Coronary artery (tissue), 2 donors: ENCODE results near the gene RFC1.

Source experiments
- DNase-seq: peaks from one replicate; pipeline ENCODE4 v3.0.0-alpha.2; 2017; ENCODE audit warnings: low spot score
- H3K27ac ChIP-seq, 2 donors: fragments of 200-600 bp; sonication (generic); one replicate each; pipeline ENCODE4 v1.5.1; 2016 to 2019
- H3K4me3 ChIP-seq: fragments of 200-600 bp; sonication (generic); 2 replicates; pipeline ENCODE4 v1.5.1; 2016; ENCODE audit warnings: mild to moderate bottlenecking, moderate library complexity
- TF ChIP-seq, protein P1 (sequence below): fragments of 200-600 bp; sonication (generic); IDR thresholded peaks from one replicate; pipeline ENCODE4 v1.5.1; 2019; ENCODE audit warnings: antibody characterized with exemption

Gene RFC1

DNA sequence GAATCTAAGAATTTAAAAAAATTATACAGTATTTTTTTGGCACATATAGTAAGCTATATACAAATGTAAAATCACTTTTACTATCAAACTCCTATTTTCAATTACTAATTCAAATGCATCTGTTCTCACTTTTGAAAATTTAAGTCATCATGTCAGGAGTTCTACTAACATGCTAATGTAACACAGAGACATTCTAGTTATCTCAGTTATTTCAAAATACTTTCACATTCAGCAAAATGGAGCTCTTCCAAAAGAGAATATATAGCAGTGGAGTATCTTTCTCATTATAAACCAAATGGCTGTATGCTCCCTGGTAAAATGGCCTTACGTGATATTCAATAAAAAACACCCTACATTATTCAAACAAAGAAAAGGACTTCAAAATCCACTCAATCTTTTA, 42.3 kb downstream of the RFC1 start:
- H3K27ac ChIP-seq: no peak overlapping the region
- no peak overlapping the region for H3K4me3 ChIP-seq
- TF ChIP-seq, protein P1, sequence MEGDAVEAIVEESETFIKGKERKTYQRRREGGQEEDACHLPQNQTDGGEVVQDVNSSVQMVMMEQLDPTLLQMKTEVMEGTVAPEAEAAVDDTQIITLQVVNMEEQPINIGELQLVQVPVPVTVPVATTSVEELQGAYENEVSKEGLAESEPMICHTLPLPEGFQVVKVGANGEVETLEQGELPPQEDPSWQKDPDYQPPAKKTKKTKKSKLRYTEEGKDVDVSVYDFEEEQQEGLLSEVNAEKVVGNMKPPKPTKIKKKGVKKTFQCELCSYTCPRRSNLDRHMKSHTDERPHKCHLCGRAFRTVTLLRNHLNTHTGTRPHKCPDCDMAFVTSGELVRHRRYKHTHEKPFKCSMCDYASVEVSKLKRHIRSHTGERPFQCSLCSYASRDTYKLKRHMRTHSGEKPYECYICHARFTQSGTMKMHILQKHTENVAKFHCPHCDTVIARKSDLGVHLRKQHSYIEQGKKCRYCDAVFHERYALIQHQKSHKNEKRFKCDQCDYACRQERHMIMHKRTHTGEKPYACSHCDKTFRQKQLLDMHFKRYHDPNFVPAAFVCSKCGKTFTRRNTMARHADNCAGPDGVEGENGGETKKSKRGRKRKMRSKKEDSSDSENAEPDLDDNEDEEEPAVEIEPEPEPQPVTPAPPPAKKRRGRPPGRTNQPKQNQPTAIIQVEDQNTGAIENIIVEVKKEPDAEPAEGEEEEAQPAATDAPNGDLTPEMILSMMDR: no peak
- DNase-seq: no peak

DNA sequence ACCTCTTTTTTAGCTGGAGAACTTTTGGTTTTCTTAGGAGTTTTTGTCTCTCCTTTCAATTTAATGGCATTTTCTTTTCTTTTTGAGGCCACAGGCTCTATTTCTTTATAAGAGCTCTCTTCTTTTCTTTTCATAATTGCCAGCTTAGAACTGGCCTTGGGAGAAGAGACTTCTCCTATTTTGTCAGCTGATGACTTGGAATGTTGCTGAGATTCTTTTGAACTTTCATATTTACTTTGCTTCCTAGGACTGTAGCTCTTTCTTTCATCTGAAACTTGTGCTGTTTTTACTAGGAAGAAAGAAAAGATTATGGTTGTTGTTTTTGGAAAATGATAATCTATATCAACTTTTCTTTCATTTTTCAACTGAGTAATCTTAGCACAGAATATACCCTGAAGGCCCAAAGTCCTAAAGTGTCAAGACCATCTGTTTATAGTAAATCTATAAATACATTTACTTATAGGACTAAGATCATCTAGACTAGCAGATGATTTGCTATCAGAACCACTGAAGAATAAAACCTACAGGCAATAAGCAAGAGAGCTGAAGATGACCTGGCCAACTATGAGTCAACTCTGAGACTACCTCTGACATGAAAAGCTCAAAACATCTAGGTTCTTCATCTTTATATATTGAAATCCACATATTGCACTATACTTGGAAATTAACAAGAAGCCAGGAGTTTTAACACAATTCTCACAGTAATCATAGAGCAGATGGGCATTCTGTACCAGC, 45.6 kb downstream of the RFC1 start:
- TF ChIP-seq, protein P1: no peak
- Histone ChIP-seq H3K27ac (no peak overlapping the region), H3K4me3 (no peak overlapping the region)
- no peak for DNase-seq

DNA sequence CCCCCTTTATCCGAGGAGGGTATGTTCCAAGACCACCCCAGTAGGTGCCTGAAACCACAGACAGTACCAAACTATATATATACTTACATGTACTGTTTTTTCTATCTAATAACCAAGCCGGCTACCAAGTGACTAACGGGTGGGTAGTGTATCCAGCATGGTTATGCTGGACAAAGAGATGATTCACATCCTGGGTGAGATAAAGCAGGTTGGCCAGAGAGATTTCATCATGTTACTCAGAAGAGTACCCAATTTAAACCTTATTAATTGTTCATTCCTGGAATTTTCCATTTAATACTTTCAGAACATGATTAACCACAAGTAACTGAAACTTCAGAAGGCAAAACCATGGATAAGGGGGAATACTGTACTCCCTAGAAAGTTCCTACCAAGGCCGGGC, 46.5 kb downstream of the RFC1 start:
- TF ChIP-seq, protein P1: no peak
- no peak overlapping the region for H3K4me3 ChIP-seq
- H3K27ac ChIP-seq: no peak overlapping the region
- DNase-seq: no peak

DNA sequence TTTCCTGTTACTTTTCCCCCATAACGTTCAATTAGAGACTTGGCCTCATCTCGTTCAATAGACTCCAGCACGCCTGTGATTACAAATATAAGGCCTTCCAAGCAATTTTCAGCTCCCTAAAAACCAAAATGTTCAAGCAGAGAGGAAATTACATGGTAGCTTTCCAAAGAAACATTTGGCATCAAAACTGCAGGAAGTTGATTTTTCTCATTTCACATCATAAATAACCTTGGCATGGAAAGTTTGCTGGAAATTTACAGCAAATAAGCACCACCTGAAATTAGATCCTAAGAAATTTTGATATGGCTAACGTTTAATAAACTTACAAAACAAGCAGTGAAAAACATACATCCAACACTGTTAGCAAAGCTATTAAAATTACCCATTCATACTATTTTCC, 53.3 kb downstream of the RFC1 start:
- no peak overlapping the region for H3K4me3 ChIP-seq
- peak overlapping the region in 1 of 2 donors; percentile 52 for H3K27ac ChIP-seq
- no peak for DNase-seq
- TF ChIP-seq, protein P1: no peak

DNA sequence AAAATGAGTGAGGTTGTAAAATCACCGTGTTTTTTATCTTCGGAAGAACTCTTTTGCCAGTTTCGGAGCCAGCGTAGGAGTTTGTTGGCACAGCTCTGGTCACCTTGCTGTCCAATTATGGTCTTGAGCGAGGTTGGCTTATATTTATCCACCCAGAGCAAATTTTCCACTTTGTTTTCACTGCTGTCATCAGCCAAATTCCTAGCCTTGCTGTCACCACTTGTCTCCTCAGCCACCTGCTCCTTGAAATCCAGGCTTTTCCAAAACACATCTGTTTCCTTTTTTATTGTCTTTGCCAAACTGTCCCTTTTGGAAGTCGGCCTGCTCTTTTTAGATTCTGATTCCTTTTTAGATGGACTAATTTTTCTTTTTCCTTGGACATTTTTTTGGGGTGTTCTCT, 57.6 kb downstream of the RFC1 start:
- H3K27ac ChIP-seq: no peak overlapping the region
- DNase-seq: no peak

DNA sequence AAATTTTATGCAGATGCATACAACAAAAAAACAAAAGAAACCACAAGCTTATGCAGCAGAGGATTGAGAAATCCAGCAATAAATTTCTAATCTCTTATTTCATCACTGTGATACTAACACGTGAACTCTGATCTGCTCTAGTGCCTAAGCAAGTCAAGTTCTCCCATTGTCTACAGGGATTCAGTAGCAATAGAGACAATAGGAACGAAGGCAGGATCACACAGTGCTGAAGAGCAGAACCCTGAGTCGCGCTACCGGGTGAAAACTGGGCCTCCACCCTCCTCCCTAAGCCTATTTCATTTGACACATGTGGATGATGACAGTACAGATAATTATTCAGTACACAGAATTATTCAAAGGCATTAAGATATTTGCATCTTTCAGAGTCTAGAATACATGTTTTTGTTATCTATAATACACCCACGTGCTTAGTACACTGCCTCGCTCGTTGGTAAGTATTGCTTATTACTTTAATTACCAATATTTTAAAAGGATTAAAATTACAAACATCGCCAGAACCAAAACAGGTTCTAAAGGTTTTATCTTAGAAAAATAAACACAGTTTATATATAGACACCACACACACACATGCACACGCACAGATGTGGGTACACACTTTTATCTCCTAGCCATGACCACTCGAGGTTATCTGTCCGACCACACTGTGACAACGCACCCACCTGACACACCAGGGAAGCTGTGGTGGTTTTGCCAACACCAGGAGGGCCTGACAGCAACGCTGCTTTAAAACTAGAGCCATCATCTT, 60.1 kb downstream of the RFC1 start:
- no peak overlapping the region for H3K27ac ChIP-seq
- TF ChIP-seq, protein P1: no peak
- no peak for DNase-seq

More for the DNA sequence above, 57.6 kb downstream of the RFC1 start:
- no peak overlapping the region for H3K4me3 ChIP-seq
- TF ChIP-seq, protein P1: no peak

DNA sequence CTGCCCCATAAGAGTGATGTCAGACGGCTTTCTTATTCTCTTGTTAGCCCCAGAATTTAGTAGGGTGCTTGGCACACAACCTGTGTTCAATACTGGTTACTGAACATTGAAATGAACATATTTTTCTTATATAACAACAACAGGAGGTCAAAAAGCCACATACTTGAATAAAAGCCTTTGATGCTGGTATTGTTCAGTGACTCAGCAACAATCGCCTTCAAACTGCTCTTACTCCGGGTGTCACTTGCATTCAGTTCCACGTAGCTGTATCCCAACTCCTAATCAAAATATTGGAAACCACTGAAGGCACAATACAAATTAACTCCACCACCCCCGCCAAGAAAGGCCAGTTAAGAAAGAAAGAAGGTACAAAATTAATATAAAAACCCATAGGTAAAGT, 61.5 kb downstream of the RFC1 start:
- Histone ChIP-seq H3K4me3 (no peak overlapping the region), H3K27ac (no peak overlapping the region)
- DNase-seq: no peak
- TF ChIP-seq, protein P1: no peak

More for the DNA sequence above, 60.1 kb downstream of the RFC1 start:
- no peak overlapping the region for H3K4me3 ChIP-seq
